Heart right ventricle (tissue), 16 donors: ENCODE results near the gene MORN5. TPM values are rescaled to one million over a fixed set of nuclear protein-coding genes. Genes with fewer than 3 reads are reported as not detected.
A peak's percentile ranks its signal among the peaks of the same experiment; 100 is the strongest.

Experiments
- ATAC-seq, 8 donors: fragments of 200-7000 bp; cut with Tn5 transposase; one replicate each; pipeline ENCODE4 v1.9.1; 2020; ENCODE audit warnings: mild to moderate bottlenecking in 8 of 8, moderate library complexity in 8 of 8, moderate number of reproducible peaks in 1 of 8
- DNase-seq, 2 donors: peaks; one replicate each; pipeline ENCODE4 v3.0.0-alpha.2; 2020
- H3K27ac ChIP-seq, 10 donors: fragments of 200-600 bp; sonication (generic) in 2 of 10; one replicate each; pipeline versions ENCODE4 v1.5.0 to v1.8.0; 2020 to 2022; ENCODE audit warnings: mild to moderate bottlenecking in 3 of 10
- H3K27me3 ChIP-seq, 7 donors: fragments of 200-600 bp; one replicate each; pipeline ENCODE4 v1.8.0; 2021 to 2022; ENCODE audit warnings: mild to moderate bottlenecking in 2 of 7
- H3K36me3 ChIP-seq, 9 donors: fragments of 200-600 bp; sonication (generic) in 1 of 9; one replicate each; pipeline versions ENCODE4 v1.5.0 to v1.8.0; 2020 to 2022; ENCODE audit warnings: mild to moderate bottlenecking in 2 of 9
- H3K4me1 ChIP-seq, 9 donors: fragments of 200-600 bp; sonication (generic) in 1 of 9; one replicate each; pipeline versions ENCODE4 v1.5.0 to v1.8.0; 2020 to 2022; ENCODE audit warnings: mild to moderate bottlenecking in 4 of 9
- H3K4me3 ChIP-seq, 10 donors: fragments of 200-600 bp; sonication (generic) in 2 of 10; one replicate each; pipeline versions ENCODE4 v1.5.0 to v1.8.0; 2020 to 2022; ENCODE audit warnings: mild to moderate bottlenecking in 7 of 10, moderate library complexity in 2 of 10
- H3K9me3 ChIP-seq, 11 donors: fragments of 200-600 bp in 10 of 11; sonication (generic) in 2 of 11; one replicate each; pipeline versions ENCODE4 v1.5.0 to v1.8.0; 2013 to 2022; ENCODE audit warnings: mild to moderate bottlenecking in 2 of 11, control low read depth in 1 of 11, moderate library complexity in 1 of 11
- CTCF ChIP-seq, 9 donors: fragments of 200-600 bp; sonication (generic) in 2 of 9; IDR thresholded peaks; one replicate each; pipeline versions ENCODE4 v1.5.0 to v1.8.0; 2021 to 2022; ENCODE audit warnings: antibody characterized with exemption in 9 of 9, mild to moderate bottlenecking in 5 of 9, moderate library complexity in 1 of 9
- WGBS, 2 donors: extraction: QIAGEN DNeasy Blood & Tissue Kit; methylation state at CpG; one replicate each; pipeline ENCODE4 v1.1.7; 2013; ENCODE audit warnings: inconsistent platforms in 1 of 2; 5-methylcytosine and 5-hydroxymethylcytosine counted together
- intact Hi-C, 10 donors: fragments of 100-400 bp; cut with DNase I; formaldehyde crosslinking; loops; one replicate each; pipeline versions ENCODE4 v1.11.1 to v1.14.2; 2022
- polyA plus RNA-seq, 2 donors: library from polyadenylated mRNA; stranded (reverse); fragments of 200-250 nt; gene quantifications; one replicate each; pipeline ENCODE4 v1.2.3, GENCODE V29; 2013
- total RNA-seq, 10 donors: library from RNA; stranded (reverse); fragmentation: NEBNext Ultra II Directional in 3 of 10; extraction: Animal tissue kit (Norgen Biotek cat#: 25700) in 3 of 10; gene quantifications; one replicate each; pipeline versions ENCODE4 v1.2.1 to v1.2.4, GENCODE V29; 2021 to 2023
- donor health status: Arrhythmogenic right ventricular cardiomyopathy.
- donor health status: ischemic (EF 13 %, LVEDD 7.1; RV severe dilation, severe dysfunction).
- donor health status: healthy with polysubstance abuse.
- donor health status: DM: no; HTN: yes; CAD: no.
- donor health status: DM: no; HTN: no; CAD: no.
- donor health status: ischemic (EF 25% LVEDD 6.9; RV normal size, moderate dysfunction).
- donor health status: ischemic (EF 25% LVEDD 5.7; RV mildly dilated, moderate dysfunction).
- donor health status: healthy.
- donor health status: DM: yes; HTN: yes; CAD: no.
- donor health status: Ischemic cardiomyopathy.
- donor health status: ischemic (EF 35%, LVEDD 5.7; RV mildly dilated, moderate dysfunction).
- donor health status: nonischemic (EF 11% LVEDD 7.7; RV severe dilation, severe dysfunction).
- donor health status: DM: yes; HTN: yes; CAD: no.
- donor health status: PGD.
- donor health status: ischemic (EF 29% LVEDD 5.4; RV normal size, mild dysfunction).
- donor health status: nonischemic (EF 23%, LVEDD 6.1; RV moderate dilation, normal function).

The MORN5 gene
- total and polyA plus RNA-seq, 12 donors, result not detected

GRCh38 chr9:122226142-122226757, 66.5 kb downstream of the MORN5 start:
- H3K4me1 ChIP-seq, result peaks cover 4 to 43% (median 32%) of the 10 kb centered on the region in 9 donors
- intact Hi-C loops, result loop anchor here in 1 of 10 donors (10.0 kb wide), 1 partner anchor 119 kb away; no protein-coding TSS in a partner anchor
- no peaks in the 10 kb centered on the region for H3K9me3 ChIP-seq
- DNase-seq (no peak), ATAC-seq (no peak)
- no peak for TF ChIP-seq CTCF (IDR thresholded peaks at IDR 0.05)
- 21 to 32% methylated on average over 48 to 51 of the region's 51 CpGs for WGBS, 2 donors
- no peak overlapping the region for H3K27ac ChIP-seq
- no peaks in the 10 kb centered on the region for H3K36me3 ChIP-seq
- peak overlapping the region in 9 of 10 donors; percentile 2 to 62 (median 54) for H3K4me3 ChIP-seq
- peaks cover 25 to 100% (median 96%) of the 10 kb centered on the region in 7 donors for H3K27me3 ChIP-seq

GRCh38 chr9:122226758-122227574, 67.3 kb downstream of the MORN5 start:
- WGBS, 2 donors, result 7 to 17% methylated on average over 59 of the region's 59 CpGs
- no peaks in the 10 kb centered on the region for H3K36me3 ChIP-seq
- intact Hi-C loops, result loop anchor here in 1 of 10 donors (10.0 kb wide), 1 partner anchor 118 kb away; no protein-coding TSS in a partner anchor
- ATAC-seq (peak in 1 of 8 donors; percentile 13), DNase-seq (no peak)
- H3K27me3 ChIP-seq, result peaks cover 20 to 100% (median 92%) of the 10 kb centered on the region in 7 donors
- peaks cover 4 to 42% (median 32%) of the 10 kb centered on the region in 9 donors for H3K4me1 ChIP-seq
- TF ChIP-seq CTCF (IDR thresholded peaks at IDR 0.05), result peak in 1 of 9 donors; percentile 10
- H3K9me3 ChIP-seq, result no peaks in the 10 kb centered on the region
- peak overlapping the region; percentile 4 to 62 (median 52) for H3K4me3 ChIP-seq
- peak overlapping the region in 2 of 10 donors; percentile 45 to 70 for H3K27ac ChIP-seq

GRCh38 chr9:122227575-122227900, 67.8 kb downstream of the MORN5 start:
- no peak for ATAC-seq
- intact Hi-C loops, result loop anchor here in 1 of 10 donors (10.0 kb wide), 1 partner anchor 117 kb away; no protein-coding TSS in a partner anchor
- Histone ChIP-seq H3K4me3 (peak overlapping the region in 9 of 10 donors; percentile 38 to 62 (median 54)), H3K27me3 (peaks cover 19 to 100% (median 87%) of the 10 kb centered on the region in 7 donors), H3K4me1 (peaks cover 4 to 41% (median 32%) of the 10 kb centered on the region in 9 donors), H3K36me3 (no peaks in the 10 kb centered on the region), H3K9me3 (no peaks in the 10 kb centered on the region), H3K27ac (peak overlapping the region in 2 of 10 donors; percentile 45 to 70)
- WGBS, 2 donors, result 5 to 6% methylated on average over 10 of the region's 10 CpGs
- DNase-seq, result no peak
- TF ChIP-seq CTCF (IDR thresholded peaks at IDR 0.05), result peak in 1 of 9 donors; percentile 22

- ATAC-seq, result no peak
- intact Hi-C loops, result loop anchor here in 1 of 10 donors (10.0 kb wide), 1 partner anchor 117 kb away; no protein-coding TSS in a partner anchor
- no peak for TF ChIP-seq CTCF (IDR thresholded peaks at IDR 0.05)
Measured at GRCh38 chr9:122228191-122228567, 68.5 kb downstream of the MORN5 start.

More at GRCh38 chr9:122228191-122228567, 68.5 kb downstream of the MORN5 start:
- 1% methylated on average over 38 of the region's 38 CpGs for WGBS, 2 donors
- DNase-seq, result no peak
- peak overlapping the region; percentile 38 to 62 (median 52) for H3K4me3 ChIP-seq
- peaks cover 4 to 35% (median 28%) of the 10 kb centered on the region in 9 donors for H3K4me1 ChIP-seq
- H3K27ac ChIP-seq, result peak overlapping the region in 8 of 10 donors; percentile 19 to 70 (median 48)
- no peaks in the 10 kb centered on the region for H3K36me3 ChIP-seq
- peaks cover 16 to 99% (median 82%) of the 10 kb centered on the region in 7 donors for H3K27me3 ChIP-seq
- no peaks in the 10 kb centered on the region for H3K9me3 ChIP-seq
